H7 (cell line): ENCODE data around the gene YIF1A. TPM values are rescaled to one million over a fixed set of nuclear protein-coding genes. Genes with fewer than 3 reads are reported as not detected.
"Not testable (repeated sequence)": the region's sequence is repeated elsewhere in the genome, so short reads cannot be mapped to it uniquely, and the experiment has no call there.

ENCODE experiments used
- DNase-seq: peaks from one replicate; pipeline ENCODE4 v3.0.0; 2012
- H3K27me3 ChIP-seq: 2 replicates; pipeline ENCODE4 v1.6.0; 2011; ENCODE audit warnings: mild to moderate bottlenecking, low read length; ENCODE audit not compliant: control insufficient read depth, insufficient read depth
- H3K36me3 ChIP-seq: replicated peaks from 2 replicates; pipeline ENCODE4 v1.5.1; 2011; ENCODE audit warnings: low read length; ENCODE audit not compliant: control insufficient read depth, insufficient read depth
- H3K4me3 ChIP-seq: 2 replicates; pipeline ENCODE4 v1.5.1; 2011; ENCODE audit warnings: low read depth, mild to moderate bottlenecking, control low read depth, low read length, moderate library complexity; ENCODE audit not compliant: insufficient read depth
- total RNA-seq: library from RNA; depleted of rRNA; stranded (reverse); fragments of >200 nt; shearing (Covaris generic); gene quantifications from 2 replicates; pipeline ENCODE4 v1.2.3, GENCODE V29; 2014

The YIF1A gene
- total RNA-seq, 1 experiment from 2014 or later = 117 TPM

DNA sequence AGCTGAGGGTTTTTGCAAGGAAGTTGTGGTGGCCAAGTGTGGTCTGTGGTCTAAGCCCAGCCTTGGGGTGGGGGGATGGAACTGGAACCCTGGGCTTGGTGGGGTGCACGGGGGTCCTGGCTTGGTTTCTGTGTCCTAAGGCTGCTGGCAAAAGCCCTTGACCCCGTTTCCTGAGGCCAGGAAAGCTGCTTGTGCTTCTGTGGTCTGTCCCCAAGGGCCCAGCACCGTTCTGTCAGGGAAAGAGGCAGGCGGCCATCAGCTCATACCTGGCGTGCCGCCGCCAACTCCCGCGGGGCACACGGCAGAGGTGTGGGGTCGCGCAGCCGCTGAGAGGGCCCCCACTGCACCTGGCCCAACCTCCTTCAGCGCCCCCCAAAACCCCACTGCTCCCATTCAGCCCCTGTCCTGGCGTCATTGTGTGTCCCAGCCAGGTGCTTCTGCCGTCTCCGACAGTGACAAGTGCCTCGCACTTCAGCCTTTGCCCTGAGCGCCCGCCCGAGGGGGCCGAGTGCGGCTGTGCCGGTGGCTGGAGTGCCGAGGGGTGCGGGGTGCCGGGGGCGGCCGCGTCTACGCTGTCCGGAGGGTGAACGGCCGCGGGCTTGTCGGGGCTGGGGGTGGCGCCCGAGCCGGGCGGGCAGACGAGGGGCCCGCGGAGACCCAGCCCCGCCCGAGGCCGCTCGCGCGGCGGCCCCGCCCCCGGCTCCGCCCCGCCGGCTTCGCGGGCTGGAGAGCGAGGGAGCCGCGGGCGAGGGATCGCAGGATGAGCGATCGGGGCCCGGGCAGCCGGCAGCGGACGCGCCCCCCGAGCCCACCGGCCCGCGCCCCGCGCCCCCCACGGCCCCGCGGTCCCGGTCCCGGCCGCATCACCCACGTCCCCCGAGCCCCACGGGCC, 11.2 kb downstream of the YIF1A start, which contains the start of gene CNIH2:
TSS of gene CNIH2 (plus strand) at position 705 of the 892 bp plus-strand sequence. CDS start 282 bp downstream, outside the sequence.
- peak; percentile 98 for DNase-seq
- H3K4me3 ChIP-seq = peak within 1 kb of the TSS; percentile 50
- H3K27me3 ChIP-seq = peaks cover 3% of the 10 kb centered on the region; the same call in 1 of the 2 replicates
- H3K36me3 ChIP-seq = peaks cover 15% of the 10 kb centered on the region

DNA sequence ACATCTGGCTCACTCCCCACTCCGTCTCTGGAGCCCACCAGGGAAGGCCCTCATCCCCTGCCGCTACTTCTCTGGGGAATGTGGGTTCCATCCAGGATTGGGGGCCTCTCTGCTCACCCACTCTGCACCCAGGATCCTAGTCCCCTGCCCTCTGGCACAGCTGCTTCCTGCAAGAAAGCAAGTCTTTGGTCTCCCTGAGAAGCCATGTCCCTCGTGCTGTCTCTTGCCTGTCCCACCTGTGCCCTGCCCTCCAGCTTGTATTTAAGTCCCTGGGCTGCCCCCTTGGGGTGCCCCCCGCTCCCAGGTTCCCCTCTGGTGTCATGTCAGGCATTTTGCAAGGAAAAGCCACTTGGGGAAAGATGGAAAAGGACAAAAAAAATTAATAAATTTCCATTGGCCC, 11.9 kb downstream of the YIF1A start:
- not testable (repeated sequence) for H3K27me3 ChIP-seq, H3K4me3 ChIP-seq, DNase-seq

DNA sequence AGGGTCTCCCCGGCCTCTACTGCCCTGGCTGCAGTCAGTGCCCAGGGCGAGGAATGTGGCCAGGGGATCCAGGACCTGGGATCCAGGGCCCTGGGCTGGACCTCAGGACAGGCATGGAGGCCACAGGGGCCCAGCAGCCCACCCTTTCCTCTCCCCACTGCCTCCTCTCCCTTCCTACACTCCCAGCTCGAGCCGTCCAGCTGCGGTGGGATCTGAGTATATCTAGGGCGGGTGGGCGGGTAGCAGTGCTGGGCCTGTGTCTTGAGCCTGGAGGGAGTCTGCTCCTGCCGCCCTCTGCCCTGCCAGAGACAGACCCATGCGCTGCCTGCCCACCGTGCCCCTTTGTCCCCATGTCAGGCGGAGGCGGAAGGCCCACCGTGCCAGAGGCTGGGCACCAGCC, 12.3 kb downstream of the YIF1A start:
- not testable (repeated sequence) for H3K4me3 ChIP-seq, DNase-seq, H3K27me3 ChIP-seq

More for the DNA sequence above, 11.9 kb downstream of the YIF1A start:
- H3K36me3 ChIP-seq = peaks cover 20% of the 10 kb centered on the region

DNA sequence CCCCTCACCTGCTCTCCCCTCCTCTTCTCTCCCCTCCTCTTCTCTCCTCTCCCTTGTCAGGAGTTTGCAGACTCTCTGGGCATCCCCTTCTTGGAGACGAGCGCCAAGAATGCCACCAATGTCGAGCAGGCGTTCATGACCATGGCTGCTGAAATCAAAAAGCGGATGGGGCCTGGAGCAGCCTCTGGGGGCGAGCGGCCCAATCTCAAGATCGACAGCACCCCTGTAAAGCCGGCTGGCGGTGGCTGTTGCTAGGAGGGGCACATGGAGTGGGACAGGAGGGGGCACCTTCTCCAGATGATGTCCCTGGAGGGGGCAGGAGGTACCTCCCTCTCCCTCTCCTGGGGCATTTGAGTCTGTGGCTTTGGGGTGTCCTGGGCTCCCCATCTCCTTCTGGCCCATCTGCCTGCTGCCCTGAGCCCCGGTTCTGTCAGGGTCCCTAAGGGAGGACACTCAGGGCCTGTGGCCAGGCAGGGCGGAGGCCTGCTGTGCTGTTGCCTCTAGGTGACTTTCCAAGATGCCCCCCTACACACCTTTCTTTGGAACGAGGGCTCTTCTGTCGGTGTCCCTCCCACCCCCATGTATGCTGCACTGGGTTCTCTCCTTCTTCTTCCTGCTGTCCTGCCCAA, 12.8 kb downstream of the YIF1A start:
- peaks cover 23% of the 10 kb centered on the region for H3K36me3 ChIP-seq
- peaks cover 3% of the 10 kb centered on the region; the same call in 1 of the 2 replicates for H3K27me3 ChIP-seq
- DNase-seq = no peak
- no peak overlapping the region for H3K4me3 ChIP-seq

More for the DNA sequence above, 12.3 kb downstream of the YIF1A start:
- H3K36me3 ChIP-seq = peaks cover 23% of the 10 kb centered on the region

DNA sequence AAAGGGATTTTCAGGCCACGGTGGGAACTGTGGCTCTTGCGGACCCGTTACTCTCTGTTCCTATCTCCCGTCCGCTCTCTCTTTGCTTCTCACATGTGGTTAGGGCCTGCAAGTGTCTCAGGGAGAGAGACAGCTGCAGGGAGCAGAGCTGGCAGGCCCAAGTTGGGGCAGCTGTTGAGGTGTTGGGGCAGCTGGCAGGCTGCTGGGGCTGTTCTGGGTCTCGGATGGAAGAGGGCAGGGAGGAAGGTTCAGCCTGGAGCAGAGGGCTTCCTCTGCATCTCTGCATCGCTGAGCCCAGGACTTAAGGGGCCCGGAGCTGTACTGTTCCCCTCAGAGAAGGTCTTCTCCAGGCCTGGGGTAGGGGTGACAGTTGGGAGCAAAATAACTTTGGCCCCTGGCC, 13.5 kb downstream of the YIF1A start:
- Histone ChIP-seq H3K27me3 (peaks cover 3% of the 10 kb centered on the region; the same call in 1 of the 2 replicates), H3K4me3 (no peak overlapping the region), H3K36me3 (peaks cover 23% of the 10 kb centered on the region)
- no peak for DNase-seq

DNA sequence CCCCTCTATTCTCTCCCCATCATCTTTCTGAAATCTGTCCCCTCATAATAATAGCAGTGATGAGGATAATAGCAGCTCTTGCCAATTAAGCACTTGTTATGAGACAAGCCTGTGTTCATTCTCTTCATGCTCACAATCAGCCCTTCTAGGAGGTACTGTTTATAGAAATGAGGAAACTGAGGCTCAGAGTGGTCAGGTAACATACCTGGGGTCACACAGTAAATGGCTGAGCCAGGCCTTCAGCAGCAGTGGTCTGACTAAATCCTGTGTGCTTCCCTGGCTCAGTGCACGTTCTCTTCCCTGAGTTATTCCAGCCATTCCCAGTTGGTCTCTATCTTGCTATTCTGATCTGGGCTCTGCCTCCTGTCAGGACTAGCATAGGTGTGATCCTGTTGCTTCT, 14.7 kb downstream of the YIF1A start:
- no peak for DNase-seq
- Histone ChIP-seq H3K4me3 (no peak overlapping the region), H3K27me3 (no peaks in the 10 kb centered on the region; the same call in 1 of the 2 replicates), H3K36me3 (peaks cover 23% of the 10 kb centered on the region)

DNA sequence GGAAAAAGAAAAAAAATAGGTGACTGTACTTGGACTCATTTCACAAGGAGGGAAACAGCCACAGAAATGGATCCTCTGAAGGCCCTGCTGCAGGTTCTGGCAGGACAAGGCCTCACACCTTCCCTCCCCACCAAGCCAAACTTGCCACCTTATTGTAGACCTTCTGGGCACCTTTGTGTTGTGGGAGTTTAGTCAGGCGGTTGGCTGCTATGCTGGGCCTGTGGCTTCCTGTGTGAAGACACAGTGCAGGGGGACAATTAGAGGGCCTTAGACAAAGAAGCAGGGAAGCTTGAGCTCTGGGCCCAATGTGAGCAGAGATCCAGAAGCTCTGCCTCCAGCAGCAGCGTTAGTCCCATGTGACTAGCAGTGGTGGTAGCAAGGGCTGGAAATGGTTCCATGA, 16.3 kb downstream of the YIF1A start:
- H3K36me3 ChIP-seq = peaks cover 23% of the 10 kb centered on the region
- H3K27me3 ChIP-seq = no peaks in the 10 kb centered on the region
- H3K4me3 ChIP-seq = no peak overlapping the region
- DNase-seq = no peak

DNA sequence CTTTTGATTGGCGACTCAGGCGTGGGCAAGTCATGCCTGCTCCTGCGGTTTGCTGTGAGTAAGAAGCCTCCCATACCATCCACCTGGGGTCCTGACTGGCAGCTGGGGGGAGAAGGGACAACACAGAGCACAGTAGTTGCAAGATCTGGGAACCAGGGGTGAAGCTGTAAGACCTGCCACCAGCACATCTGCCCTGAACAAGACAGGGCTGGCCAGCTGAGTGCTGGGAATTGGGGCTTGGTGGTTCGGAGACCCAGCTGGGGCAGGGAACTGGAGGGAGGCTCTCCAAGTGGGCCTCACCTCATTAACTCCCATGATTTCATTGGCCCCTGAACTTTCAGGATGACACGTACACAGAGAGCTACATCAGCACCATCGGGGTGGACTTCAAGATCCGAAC, 17.1 kb downstream of the YIF1A start:
- DNase-seq = no peak
- Histone ChIP-seq H3K27me3 (no peaks in the 10 kb centered on the region), H3K4me3 (no peak overlapping the region), H3K36me3 (peaks cover 23% of the 10 kb centered on the region)

DNA sequence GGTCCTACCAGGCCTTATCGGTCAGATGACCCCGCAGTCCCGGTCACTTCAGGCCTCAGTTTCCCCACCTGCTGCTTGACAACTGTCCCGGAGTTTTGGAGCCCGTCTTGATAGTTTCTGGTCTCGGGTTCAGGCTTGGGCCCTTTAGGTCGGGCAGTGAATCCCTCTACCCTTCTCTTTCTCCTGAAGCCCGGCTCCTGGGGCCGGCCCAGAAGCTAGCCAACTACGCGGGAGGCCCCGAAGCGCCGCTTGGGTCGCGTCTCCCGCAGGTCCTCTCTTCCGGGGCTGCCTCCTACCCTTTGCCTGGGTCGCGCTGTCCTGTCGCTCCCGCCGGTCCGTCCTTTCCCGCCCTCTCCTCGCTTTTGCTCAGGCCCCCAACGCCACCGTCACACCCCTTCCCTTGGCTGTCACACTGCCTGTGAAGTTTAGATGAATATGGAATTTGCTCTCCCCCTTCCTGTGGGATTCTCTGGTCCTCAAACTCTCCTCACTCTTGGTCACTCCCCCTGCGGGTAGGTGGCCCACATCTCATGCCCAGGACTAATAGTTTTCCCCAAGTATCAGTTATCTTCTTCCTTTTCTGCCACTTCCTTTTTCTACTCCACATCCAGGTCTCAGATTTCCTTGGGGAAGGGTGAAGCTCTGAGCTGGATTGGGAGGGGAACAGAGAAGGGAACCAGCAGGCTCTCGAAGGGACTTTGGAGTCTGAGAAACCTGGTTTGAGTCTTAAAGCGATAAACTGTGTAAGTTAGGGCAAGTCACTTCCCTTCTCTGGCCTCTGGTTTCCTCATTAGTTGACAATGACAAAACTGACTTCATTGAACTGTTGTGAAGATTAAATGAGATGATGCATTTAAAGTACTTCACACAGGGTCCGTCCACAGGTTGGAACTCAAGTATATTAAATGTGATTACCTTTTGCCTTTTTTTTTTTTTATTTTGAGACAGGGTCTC, 19.7 kb downstream of the YIF1A start:
- Histone ChIP-seq H3K36me3 (peaks cover 23% of the 10 kb centered on the region), H3K27me3 (no peaks in the 10 kb centered on the region), H3K4me3 (peak overlapping the region; percentile 60)
- DNase-seq = peak; percentile 89

DNA sequence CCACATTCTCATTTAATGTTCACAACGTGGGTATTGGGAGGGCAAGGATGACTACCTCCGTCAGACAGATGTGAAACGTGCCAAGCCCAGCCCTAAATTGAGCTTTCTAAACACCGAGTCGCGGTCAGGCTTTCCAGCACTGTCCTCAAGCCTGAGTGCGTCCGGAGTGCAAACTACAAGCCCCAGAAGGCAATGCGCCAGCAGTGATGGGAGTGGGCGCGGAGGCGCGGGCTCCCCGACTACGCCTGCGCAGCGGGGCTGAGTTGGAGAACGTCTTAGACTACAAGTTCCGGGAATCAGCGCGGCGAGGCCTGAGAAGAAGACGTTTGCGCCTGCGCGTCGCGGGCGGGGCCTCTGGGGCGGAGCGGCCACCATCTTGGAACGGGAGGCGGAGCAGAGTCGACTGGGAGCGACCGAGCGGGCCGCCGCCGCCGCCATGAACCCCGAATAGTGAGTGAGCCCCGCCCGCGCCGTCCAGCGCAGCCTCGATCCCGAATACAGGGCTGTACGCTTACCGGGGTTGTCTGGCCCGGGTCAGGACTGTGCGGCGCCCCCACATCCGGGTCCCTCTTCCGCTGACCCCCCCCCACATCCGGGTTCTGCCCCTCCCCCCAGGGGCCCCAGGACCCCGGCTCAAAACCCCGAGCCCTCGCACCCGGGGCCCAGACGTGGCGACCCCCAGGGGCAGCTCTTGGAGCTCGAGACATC, 20.5 kb downstream of the YIF1A start, which contains the start of gene RAB1B:
TSS of gene RAB1B (plus strand) at position 396 of the 708 bp plus-strand sequence. CDS start at position 437, 41 bp downstream.
- peak within 1 kb of the TSS; percentile 67 for H3K4me3 ChIP-seq
- H3K36me3 ChIP-seq = peaks cover 19% of the 10 kb centered on the region
- H3K27me3 ChIP-seq = no peaks in the 10 kb centered on the region
- peak; percentile 99 for DNase-seq

DNA sequence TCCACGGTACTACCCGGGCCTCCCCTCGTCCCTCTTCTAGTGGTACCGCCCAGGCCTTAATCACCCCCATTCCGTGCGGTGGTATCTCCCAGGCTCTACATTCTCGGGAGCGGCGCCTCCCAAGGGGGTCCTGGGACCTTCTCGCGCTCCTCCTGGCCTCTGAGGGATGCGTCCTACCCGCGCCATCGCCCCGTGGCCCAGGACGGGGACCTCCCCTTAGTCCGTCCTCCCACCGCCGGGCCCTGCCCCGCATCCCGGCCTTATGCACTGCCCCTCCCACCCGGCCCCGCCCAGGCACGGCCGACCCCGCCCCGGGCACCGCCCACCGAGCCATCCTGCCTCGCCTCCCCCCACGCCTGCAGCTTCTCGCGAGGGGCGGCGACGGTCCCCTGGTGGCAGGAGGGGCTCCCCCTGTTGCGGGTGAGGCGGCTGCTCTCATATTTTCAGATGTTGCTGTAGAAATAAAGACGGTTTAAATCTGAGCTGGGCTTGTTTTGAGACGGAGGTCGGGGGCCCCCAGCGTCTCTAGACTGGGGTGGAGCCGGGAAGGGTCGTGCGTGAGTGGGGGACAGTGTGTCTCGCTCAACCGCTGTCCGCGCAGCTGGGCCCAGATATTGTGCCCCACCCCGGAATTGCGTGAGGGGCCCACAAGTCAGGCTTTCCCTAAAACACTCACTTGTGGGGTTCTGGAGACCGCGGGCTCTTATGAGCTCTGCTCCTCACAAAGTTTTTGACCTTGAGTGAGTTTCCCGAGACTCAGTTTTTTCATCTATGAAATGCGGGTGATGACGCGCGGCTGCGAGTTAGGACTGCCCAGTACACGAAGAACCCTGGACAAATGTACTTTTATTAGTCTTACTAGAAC, 21.3 kb downstream of the YIF1A start:
- peak; percentile 99 for DNase-seq
- peaks cover 16% of the 10 kb centered on the region for H3K36me3 ChIP-seq
- no peaks in the 10 kb centered on the region for H3K27me3 ChIP-seq
- H3K4me3 ChIP-seq = peak overlapping the region; percentile 67

DNA sequence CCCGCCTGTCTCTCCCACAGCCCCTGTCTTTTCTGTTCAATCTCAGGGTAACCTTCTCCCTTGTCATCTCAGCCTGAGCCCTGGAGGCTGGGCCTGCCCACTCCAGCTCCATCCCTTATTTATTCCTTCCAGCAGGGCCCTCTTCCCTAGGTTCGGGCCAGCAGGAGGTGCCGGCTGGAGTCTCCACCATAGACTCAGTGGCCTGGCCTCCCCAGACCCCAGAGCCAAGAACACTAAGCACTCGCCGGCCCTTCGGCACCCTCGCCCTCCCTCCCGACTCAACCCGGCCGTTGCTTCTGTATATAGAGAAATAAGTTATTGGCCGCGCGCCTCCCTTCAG, 21.9 kb downstream of the YIF1A start:
- H3K4me3 ChIP-seq = peak overlapping the region; percentile 67
- DNase-seq = no peak
- H3K27me3 ChIP-seq = no peaks in the 10 kb centered on the region
- H3K36me3 ChIP-seq = peaks cover 17% of the 10 kb centered on the region
